Measurements from ENCODE around the gene PARVB.

PARVB gene

DNA sequence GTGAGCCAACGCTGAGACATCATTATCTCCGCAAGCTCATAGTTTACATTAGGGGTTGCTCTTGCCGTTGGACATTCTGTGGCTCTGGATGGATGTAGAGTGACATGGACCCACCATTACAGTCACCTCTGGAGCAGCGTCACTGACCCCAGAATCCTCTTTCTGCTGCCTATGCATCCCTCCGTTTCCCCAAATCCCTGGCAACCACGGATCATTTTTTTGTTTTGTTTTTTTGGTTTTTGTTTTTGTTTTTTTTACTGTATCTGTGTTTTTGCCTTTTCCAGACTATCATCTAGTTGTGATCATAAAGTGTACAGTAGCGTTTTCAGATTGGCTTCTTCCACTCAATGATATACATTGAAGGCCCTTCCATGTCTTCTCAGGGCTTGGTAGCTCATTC is 4.0 kb downstream of the PARVB start:
- no peak overlapping the region for H3K4me3 ChIP-seq (ENCODE audit: low read depth, low read length)
- no peak for TF ChIP-seq CTCF (IDR thresholded peaks at IDR 0.05; ENCODE audit: low read depth, low read length)

DNA sequence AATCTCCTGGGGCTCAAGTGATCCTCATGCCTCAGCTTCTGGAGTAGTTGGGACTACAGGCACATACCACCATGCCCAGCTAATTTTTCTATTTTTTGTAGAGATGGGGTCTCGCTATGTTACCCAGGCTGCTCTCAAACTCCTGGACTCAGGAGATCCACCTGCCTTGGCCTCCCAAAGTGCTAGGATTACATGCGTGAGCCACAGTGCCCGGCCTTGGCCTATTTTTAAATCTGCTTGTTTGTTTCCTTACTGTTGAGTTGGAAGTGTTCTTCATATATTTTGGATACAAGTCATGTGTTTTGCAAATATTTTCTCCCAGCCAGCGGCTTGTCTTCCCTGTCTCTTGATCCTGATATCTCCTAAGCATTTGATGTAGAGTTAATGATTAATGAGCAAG is 5.0 kb downstream of the PARVB start:
- TF ChIP-seq CTCF (IDR thresholded peaks at IDR 0.05; ENCODE audit: low read depth, low read length): no peak
- no peak overlapping the region for H3K4me3 ChIP-seq (ENCODE audit: low read depth, low read length)

DNA sequence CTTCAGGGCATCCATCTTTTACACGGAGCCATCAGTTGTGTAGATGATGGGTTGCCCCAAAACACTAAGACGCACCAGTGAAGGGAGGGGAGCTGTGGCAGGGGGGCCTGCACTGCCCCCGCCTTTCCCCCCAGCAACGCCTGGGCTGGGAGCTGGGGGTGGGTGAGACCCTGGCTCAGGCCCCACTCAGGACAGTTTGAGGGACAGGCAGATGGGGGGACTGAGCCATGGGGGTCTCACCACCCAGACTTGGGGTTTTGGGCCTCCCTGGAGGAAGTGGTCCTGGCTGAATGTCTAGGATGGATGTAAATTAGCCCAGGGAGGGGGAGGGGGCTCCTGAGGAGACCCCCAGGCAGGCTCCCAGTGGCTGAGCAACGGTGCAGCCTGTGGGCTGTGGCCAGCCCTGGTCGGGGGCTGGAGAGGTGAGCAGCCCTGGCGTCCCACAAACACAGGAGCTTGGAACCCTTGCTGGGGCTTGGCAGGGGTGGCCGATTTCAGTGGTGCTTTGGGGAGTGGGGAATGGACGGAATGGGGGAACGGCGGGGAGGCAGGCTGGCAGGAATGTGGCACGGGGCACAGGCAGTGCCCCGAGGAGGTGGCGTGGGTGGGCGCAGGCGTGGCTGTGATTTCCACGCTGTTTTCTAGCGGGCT is 6.1 kb downstream of the PARVB start:
- no peak overlapping the region for H3K4me3 ChIP-seq (ENCODE audit: low read depth, low read length)
- TF ChIP-seq CTCF (IDR thresholded peaks at IDR 0.05; ENCODE audit: low read depth, low read length): no peak

DNA sequence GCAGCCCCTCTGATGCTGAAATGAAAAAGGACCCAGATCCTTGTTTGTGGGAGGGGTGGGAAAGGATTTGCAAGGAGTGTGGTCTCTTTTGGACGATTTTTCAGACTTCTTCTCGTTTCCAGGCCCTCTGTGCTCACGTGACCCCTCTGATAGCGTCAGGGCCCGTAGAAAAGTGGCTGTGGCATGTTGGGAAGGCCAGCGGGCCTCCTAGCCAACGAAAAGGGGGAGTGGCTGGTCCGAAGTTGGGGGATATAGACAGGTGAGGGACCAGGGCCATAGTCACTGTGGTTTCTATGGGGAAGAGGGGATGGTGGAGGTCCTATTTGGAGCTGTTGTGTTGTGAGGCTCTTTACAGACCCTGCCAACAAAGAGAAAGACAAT is 6.6 kb downstream of the PARVB start:
- H3K4me3 ChIP-seq (ENCODE audit: low read depth, low read length): no peak overlapping the region
- TF ChIP-seq CTCF (IDR thresholded peaks at IDR 0.05; ENCODE audit: low read depth, low read length): no peak

GRCh38 chr22:44031158-44031952 is 7.3 kb downstream of the PARVB start:
- TF ChIP-seq CTCF (IDR thresholded peaks at IDR 0.05; ENCODE audit: low read depth, low read length): no peak
- H3K4me3 ChIP-seq (ENCODE audit: low read depth, low read length): no peak overlapping the region

DNA sequence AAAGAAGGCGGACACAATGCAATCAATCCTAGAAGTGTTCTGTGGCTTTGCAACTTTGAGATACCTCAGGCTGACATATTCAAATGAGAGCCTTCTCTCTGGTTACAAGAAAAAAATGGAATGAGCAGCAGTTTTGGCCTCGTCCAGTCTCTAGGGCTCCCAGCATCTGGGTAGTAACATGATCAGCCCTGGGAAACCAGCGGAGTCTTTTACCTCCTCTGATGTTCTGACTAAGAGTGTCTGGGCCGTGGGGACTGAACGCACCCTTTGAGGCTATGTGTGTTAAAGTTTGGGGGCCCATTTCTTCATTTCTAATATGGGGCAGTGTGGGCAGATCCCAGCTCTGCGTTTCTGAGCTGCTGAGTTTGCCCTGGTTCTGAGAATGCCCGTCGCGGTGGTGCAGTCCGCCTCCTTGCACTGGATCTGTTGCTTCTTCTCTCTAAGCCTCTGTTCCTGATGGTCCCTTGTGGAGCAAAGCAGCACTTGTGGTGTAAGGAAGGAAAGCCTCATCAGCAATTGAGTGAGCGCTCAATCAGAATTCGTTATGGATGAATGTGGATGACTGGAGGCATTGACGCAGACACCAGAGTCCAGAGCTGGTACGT is 8.1 kb downstream of the PARVB start:
- no peak overlapping the region for H3K4me3 ChIP-seq (ENCODE audit: low read depth, low read length)
- TF ChIP-seq CTCF (IDR thresholded peaks at IDR 0.05; ENCODE audit: low read depth, low read length): no peak

- no peak overlapping the region for H3K4me3 ChIP-seq (ENCODE audit: low read depth, low read length)
- no peak for TF ChIP-seq CTCF (IDR thresholded peaks at IDR 0.05; ENCODE audit: low read depth, low read length)
Measured at GRCh38 chr22:44033287-44033686, 9.2 kb downstream of the PARVB start.
